ENCODE measurements around the gene SRRT.

SRRT gene

DNA sequence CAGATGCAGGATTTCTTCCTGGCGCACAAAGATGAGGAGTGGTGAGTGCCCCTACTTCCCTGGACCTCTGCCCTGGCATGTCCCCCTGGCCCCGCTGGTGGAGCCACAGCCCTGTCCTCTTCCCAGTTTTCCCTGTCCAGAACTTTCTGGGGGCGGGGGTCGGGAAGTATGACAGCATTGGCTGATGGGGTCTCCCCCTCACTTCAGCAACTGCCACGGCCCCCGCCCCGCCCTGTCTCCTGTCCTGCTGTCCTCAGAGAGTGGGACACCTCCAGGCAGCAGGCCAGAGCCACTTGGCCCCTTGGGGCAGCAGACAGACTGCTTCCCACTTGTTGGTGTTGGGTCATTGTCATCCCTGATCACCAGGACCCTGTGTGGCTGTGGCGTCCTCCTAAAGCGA is 7.3 kb downstream of the SRRT start:
- no peak for DNase-seq

DNA sequence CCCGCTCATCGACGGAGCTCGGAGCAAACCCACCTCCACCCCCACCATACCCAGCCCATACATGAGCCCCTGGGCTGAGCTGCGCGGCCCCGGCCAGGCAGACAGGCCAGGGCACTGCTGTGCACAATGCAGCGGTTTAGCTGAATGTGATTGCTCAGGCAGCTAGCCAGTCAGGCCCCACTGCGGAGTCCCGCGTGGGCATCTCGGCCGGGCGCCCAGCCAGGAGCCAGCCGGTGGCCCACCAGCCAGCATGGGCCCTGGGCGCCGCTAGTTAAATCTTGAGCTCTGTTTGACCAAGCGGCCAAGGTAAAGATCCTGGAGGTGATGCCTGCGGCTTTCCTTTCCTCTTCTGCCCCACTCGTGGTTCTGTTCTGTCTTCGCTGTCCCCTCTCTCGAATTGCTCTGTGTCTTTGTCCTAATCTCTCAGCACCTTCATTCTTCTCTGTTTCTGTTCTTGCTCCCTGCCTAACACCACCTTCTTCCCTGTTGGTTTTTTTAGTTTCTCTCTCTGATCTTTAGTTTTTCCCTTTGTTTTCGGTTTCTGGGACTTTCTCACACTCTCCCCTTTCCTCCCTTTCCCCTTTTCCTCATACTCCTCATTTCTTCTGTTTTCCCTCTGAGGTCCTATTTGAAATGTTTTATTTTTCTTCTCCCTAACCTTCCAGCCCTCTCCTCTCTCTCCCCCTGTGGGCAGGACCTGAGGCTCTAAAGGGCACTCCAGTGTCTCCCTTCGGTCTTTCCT is 8.1 kb downstream of the SRRT start:
- no peak for DNase-seq

DNA sequence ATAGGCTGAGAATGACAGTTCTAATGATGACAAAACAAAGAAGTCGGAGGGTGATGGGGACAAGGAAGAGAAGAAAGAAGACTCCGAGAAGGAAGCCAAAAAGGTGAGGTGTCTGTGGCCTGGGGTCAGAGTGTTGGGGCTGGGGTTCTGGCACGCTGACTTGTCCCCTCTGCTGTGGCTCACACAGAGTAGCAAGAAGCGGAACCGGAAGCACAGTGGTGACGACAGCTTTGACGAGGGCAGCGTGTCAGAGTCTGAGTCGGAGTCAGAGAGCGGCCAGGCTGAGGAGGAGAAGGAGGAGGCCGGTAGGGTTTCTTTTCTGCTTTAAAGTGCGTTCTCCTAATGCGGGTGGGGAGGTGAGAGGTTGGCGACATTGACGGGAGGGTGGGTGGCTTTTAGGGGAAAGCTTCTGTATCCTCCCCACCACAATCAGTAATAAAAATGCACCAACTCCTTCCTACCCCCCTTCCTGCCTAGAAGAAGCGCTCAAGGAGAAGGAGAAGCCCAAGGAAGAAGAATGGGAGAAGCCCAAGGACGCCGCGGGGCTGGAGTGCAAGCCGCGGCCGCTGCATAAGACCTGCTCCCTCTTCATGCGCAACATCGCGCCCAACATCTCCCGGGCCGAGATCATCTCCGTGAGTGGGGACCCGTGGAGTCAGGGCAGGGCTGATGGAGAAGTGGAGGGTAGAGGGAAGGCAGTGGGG is 10.0 kb downstream of the SRRT start:
- DNase-seq = no peak

DNA sequence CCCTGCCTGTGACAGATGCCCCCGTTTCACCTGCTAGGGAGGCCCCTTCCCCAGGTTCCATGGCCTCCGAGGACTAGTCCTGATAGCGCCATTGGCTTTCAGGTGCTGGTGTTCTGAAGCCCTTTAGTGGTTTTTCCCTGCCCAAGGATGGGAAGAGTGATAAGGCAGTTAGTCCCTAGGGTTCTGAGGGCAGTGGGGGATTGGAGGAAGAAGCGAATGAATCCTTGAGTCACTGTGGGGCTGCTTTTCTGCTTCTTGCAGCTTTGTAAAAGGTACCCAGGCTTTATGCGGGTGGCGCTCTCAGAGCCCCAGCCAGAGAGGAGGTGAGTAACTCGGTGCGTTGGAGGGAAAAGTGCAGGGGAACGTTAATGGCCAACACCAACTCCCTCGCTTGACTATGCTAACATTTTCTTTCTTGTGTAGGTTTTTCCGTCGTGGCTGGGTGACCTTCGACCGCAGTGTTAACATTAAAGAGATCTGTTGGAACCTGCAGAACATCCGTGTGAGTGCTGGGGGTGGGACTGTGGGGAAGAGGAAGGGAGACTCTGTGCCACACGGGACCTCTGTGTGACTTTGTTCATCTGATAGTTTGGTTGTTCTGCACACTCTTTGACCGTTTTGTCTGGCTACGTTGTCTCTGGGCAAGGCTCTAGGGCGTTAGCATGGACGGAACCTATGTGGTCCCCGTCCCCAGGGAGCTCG is 10.7 kb downstream of the SRRT start:
- no peak for DNase-seq

DNA sequence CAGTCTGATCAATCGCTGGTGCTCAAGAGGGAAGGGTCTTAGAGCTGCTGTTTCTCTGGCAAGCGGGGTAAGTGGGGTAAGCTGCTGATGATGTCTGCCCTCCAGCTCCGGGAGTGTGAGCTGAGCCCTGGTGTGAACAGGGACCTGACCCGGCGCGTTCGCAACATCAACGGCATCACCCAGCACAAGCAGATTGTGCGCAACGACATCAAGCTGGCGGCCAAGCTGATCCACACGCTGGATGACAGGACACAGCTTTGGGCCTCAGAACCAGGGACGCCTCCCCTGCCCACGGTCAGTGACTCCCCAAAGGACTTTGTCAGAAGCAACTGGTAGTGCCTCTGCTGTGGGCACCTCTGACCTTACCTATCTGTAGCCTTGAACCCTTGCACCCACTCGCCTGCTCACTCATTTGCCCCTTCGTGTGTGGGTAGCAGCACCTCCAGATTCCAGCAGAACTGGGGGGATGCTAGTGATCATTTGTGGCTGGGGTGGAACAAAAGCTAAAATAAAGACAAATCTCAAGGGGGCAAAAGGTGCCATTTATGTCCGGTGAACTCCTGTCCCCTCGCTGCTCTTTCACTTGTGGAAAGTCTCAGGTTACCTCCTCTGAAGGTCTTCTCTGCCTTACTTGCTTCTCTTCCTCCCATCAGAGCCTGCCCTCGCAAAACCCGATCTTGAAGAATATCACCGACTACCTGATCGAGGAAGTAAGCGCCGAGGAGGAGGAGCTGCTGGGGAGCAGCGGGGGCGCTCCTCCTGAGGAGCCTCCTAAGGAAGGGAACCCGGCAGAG is 11.4 kb downstream of the SRRT start:
- no peak for DNase-seq

DNA sequence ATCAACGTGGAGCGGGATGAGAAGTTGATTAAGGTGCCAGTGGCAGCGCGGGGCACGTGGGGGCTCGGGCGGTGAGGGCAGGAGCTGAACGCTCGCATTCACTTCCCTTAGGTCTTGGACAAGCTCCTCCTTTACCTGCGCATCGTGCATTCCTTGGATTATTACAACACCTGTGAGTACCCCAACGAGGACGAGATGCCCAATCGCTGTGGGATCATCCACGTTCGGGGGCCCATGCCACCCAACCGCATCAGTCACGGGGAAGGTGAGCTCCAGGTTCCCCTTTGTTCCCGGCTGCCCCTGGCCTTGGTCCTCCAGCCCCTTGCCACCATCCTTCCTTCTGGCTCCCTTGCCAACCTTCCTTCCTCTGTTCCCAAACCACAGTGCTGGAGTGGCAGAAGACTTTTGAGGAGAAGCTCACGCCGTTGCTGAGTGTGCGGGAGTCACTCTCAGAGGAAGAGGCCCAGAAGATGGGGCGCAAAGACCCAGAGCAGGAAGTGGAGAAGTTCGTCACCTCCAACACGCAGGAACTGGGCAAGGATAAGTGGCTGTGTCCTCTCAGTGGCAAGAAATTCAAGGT is 12.1 kb downstream of the SRRT start:
- no peak for DNase-seq

DNA sequence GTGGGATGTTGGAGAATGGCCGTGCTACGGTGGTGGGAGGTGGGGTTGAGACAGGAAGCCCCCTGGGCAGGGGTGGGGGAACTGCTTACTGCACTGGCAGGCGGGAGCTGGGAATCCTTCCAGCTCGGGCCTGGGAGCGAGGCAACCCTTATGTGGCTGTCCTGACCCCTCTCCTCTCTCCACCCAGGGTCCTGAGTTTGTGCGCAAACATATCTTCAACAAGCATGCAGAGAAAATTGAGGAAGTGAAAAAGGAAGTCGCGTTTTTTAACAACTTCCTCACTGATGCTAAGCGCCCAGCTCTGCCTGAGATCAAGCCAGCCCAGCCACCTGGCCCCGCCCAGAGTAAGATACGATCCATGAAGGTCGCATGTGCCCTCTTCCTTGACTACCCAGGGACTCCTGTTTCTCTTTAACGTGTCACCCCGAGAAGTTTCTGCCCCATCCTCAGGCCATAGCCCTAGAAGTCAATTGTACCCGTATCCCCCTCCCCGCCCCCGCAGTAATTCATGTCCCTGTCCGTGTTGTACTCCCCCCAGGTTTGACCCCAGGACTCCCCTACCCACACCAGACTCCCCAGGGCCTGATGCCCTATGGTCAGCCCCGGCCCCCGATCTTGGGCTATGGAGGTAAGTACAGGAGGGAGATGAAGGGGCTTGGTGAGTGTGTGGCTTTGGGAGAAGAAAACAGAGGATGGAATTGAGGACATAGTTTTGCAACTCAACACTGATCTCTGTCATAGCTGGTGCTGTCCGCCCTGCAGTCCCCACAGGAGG is 12.8 kb downstream of the SRRT start:
- peak; percentile 47 for DNase-seq

DNA sequence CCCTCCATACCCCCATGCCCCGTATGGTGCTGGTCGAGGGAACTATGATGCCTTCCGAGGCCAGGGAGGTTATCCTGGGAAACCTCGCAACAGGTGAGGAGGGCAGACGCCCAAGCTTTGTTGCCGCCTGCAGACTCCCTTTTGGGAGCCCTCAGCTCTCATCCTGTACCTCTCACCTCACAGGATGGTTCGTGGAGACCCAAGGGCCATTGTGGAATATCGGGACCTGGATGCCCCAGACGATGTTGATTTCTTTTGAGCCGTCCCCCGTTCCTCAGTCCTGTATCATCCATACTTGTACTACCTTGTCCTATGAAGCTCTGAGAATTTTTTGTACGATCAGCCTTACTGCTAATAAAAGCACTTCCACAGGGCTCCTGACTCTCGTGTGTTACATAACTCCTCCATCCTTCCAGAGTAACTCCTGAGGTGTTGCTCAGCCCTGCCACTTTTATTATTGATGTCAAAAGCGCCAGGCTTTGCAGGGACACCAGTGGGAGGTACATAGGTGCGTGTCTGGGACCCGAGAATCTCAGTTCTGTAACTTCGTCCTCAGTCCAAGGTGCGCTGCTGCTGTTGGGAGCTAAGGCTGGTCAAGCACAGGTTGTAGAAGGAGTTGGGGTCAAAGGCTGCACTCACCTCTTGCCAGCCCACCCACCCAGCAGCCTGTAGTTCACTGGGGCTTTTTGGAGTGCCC is 13.5 kb downstream of the SRRT start:
- DNase-seq = no peak

DNA sequence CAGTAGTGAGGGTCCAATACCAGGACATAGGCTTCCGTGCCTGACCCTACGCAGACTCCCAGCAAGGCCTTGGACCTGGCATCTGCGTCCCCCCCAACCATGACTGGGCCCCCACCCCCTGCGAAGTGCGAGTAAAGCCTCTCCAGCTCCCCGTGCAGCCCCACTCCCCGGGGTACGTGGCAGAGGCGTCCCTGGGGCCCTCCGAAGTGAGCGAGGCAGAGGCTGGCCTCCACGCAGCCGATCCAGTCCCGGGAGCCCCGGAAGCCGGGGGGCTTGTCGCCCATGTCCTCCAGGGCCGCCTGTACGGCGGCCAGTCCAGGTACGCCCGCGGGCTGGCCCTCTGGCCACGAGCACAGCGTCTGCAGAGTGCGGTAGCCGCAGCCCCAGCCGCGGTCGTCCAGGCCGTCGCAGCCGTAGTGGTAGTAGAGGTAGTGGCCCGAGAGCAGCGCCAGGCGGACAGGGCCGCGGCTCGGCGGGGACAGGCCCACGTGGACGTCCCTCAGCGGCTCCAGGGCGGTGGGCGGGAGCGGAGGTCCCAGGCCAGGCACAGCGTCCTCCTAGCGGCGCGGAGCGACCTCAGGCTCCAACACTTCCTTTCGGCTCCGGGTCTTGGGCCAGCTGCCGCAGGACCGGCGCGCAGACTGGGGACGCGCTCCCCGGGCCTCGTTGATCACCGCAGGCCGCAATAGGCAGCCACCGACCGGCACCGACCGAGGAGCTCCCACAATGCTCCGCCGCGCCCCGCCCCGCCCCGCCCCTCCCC is 14.3 kb downstream of the SRRT start, which contains the start of gene UFSP1:
Gene UFSP1, minus strand, starts transcription at position 728 of the 763 bp plus-strand sequence. Its CDS starts 444 bp downstream, at position 284.
- DNase-seq = peak; percentile 23

DNA sequence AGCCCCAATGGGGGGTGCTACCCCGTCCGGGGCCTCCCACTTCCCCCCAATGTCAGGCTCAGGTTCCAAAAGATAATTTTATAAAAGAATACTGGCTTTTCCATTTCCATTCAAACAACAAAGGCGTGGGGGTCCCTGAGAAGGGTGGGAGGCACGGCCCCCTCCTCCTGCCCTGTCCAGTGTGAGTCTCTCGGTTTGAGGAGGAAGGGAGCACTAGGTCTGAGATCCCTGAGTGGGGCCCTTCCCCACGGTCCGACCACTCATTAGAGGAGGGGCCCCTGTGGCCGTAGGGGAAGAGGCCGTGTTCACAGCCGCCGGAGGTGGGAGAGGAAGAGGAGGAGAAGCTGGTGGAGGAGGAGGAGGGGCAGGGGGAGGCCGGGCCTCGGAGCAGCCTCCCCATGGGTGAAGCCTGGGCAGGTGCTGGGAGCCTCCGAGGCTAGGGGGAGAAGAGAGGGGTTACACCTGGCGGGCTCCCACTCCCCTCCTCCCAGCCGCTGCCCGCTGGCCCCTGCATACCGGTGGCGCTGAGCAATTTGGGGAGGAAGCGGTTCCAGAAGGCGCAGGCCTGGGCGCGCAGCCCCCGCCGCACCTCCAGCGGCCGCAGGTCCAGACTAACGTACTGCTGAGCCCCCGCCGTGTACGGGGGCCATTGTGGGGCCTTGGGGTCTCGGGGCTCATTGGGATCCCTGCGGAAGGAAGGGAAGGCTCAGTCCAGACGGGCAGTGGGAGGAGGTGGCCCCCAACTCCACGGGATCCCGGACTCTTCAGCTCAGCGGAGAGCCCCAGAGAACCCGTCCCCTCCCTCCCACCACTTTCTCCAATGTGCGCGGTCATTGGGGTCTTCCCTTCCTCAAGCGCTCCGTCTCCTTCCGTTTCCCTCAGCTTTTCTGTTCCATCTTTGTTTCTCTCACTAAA is 16.0 kb downstream of the SRRT start:
- DNase-seq = no peak

DNA sequence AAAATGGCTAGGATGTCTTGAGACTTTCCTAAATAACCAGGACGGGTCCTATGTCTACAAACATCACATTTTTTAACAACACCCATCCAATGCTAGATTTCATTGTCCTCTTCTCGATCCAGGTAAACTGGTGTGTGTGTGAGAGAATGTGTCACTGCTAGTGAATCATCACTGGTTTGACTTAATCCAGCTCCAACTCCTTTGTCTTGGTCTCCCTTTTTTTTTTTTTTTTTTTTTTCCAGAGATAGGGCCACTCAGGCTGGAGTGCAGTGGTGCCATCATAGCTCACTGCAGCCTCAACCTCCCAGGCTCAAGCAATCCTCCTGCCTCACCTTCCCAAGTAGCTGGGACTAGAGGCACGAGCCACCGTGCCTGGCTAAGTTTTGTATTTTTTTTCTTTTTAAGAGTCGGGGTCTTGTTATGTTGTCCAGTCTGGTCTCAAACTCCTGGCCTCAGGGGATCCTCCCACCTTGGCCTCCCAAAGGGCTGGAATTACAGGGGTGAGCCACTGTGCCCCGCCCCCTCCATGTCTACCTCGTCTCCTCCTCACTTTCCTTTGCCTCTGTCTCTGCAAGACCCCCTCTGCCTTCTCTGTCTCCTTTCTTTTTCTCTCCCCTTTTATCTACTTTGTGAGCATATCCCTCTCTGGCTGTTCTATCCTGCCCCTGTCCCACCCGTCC is 16.8 kb downstream of the SRRT start:
- DNase-seq = no peak

DNA sequence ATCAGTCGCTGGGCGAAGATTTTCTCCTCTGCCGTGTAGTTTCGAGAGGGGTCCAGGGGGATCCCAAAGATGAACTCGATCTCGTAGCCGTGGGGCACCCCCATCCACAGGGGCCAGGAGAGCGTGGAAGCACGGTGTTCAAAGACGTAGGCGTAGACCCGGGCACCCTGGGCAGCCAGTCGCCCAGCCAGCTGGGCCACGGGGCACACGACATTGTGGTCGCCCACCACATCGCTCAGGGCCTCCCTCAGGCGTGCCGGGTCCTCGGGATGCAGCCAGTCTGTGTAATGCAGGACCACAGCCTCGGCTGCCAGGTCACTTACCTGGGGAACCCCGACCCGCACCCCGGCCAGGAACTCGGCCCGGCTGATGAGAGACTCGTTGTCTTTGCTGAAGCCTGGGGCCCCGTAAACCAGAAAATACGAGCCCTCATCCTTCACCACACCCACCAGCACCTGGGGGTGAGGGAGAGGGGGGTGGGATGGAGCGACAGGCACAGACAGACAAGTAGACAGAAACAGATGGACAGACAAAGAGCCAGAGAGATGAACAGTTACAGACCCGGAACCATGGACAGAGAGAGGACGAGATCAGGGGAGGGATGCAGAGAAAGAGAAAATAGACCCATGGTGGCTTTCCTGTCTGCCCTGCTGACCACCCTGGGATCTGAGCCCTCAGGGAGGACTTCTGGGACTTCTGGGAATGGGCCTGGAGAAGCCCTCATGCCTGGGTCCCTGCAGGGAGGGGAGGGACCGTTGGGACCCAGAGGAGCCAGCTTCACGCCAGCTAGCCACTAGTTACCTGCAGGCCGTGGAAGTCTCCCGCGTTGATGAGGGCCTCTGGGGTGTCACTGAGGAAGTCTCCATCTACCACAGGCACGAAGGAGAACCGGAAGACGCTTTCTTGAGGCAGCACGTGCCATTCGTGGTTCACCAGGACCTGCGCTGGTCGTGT is 17.7 kb downstream of the SRRT start:
- DNase-seq = no peak

DNA sequence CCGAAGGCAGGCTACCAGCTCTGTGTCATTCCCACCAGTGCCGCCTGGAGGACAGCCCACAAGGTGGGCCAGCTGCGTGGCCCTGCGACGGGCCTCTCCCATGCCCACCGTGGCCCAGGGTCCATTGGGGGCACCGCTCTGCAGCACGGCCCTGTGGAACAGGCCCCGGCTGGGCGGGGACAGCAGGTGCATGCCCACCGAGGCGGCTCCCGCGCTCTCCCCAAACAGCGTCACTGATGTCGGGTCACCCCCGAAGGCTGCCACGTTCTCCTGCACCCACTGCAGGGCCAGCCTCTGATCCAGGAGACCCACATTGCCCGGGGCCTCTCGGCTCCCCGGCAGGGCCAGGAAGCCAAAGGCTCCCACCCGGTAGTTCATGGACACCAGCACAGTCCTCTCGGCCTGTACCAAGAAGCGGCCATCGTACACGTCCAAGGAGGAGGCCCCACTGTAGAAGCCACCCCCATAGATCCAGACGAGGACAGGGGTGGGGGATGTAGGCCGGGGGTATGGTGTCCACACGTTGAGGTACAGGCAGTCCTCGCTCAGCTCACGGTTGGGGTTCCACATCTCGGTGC is 18.5 kb downstream of the SRRT start:
- no peak for DNase-seq

DNA sequence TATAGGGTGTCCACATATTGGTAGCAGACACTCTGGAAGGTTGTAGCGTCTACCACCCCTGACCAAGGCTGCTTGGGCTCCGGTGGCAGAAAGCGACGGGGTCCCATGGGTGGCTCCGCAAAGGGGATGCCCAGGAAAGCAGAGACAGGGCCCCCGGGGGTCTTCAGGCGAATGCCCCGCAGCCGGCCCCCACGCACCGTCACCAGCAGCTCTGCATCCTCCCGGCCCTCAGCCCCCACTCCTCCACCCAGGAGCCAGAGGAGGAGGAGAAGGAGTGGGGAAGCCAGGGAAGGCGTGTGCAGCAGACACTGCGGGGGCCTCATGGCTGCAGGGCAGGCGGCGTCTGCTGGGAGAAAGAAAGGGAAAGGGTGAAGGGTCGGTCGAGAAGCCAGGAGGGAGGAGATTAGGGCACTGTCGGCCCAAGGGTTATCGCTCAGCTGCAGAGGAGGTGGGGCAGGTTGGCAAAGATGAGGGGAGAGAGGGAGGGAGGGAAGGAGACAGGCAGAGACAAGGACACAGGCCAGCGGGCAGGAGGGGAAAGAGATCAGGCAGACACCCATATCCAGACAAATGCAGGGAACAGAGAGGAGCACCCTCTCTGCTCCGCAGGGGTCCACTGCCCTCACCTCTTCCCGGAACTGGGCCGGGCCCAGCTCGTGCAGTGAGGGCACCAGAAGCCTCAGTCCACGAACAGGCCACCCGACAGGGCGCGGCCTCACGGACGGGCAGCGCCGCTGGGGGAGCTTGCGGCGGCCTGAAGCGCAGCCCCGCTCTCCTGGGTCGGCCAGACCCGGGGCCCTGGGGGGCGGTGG is 19.2 kb downstream of the SRRT start:
- no peak for DNase-seq

DNA sequence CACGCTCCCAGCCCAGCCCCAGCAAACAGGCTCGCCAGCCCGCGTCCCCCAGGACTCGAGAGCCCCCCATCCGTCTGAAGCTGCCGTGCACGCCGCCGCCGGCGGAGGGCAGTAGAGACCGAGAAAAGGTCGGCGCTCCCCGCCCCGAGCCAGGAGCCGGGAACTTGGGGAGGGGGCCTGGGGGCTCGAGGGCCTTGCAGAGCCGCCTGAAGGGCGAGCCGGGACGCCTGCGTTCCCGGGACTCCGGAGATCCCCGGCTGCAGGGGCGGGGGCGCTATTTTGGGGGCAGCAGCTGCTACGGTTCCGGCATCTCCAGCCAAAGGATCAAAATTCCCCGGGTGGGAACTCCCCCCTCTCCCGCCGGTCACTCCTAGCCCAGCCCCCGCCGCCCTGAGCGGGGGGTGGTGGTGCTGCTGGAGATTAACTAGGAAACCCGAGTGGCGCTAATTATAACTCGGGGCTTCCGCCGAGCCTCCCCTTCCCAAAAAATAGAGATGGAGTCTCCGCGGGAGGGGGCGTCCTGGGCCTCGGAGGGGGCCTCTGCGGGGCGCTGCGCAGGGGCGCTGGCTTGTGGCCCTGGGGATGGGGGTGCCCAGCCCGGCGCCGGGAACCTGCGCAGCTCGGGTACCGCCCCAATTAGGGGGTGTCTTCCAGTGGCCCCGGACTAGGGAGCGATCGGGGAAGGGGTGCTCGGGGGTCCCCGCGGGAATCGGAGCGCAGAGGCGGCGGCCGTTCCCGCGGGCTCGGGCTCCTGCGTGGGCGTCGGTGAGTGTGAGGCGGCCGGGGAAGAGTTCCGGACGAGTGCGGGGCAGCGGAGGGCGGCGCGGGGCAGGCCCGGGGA is 20.2 kb downstream of the SRRT start:
- DNase-seq = peak; percentile 69

DNA sequence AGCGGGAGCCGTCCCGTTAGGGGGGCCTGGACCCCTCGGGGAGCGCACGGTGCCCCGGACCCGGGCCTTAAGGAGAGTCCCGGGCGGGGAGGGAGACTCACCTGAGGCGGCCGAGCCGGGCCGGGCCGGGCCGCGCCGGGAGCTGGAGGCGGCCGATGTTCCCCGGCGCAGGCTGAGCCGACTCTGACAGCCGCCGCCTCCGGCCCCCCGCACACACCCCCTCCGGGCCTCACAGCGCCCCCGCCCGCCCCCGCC is 20.7 kb downstream of the SRRT start, which contains the start of gene ACHE:
Gene ACHE, minus strand, starts transcription at position 188 of the 255 bp plus-strand sequence. CDS start 1,656 bp downstream, outside the sequence.
- no peak for DNase-seq

All from stimulated activated CD4-positive, alpha-beta T cell treated with anti-CD3 and anti-CD28 coated beads, Interleukin-4, amount 100 ng/mL, for 1 hour (primary cell).